GM21786 (cell line): Measurements from ENCODE around the gene OPRL1.
A peak's percentile ranks its signal among the peaks of the same experiment; 100 is the strongest.

Experiments used
- ATAC-seq: cut with Tn5 transposase; IDR thresholded peaks from one replicate; pipeline ENCODE4 v1.9.1; 2021; ENCODE audit not compliant: unreplicated experiment

OPRL1 gene

GRCh38 chr20:64080013-64080812 is at the start of gene OPRL1:
Gene OPRL1 (plus strand): TSS chr20:64080082. CDS start chr20:64092721, 12,639 bp downstream.
- ATAC-seq: no peak

- ATAC-seq: no peak
Measured at GRCh38 chr20:64030371-64031134, 49.3 kb upstream of the OPRL1 start.

GRCh38 chr20:64031822-64032314 is 48.0 kb upstream of the OPRL1 start:
- no peak for ATAC-seq

GRCh38 chr20:64032706-64033624 is 46.9 kb upstream of the OPRL1 start:
- no peak for ATAC-seq

- no peak for ATAC-seq
Measured at GRCh38 chr20:64033981-64034493, 45.8 kb upstream of the OPRL1 start.

- ATAC-seq: no peak
Measured at GRCh38 chr20:64035066-64035932, 44.6 kb upstream of the OPRL1 start.

- no peak for ATAC-seq
Measured at GRCh38 chr20:64035933-64036345, 43.9 kb upstream of the OPRL1 start, which contains the start of gene C20orf204. Gene C20orf204 (plus strand): TSS chr20:64036182. CDS start chr20:64036324, 142 bp downstream.

- ATAC-seq: no peak
Measured at GRCh38 chr20:64036346-64037198, 43.3 kb upstream of the OPRL1 start.

- ATAC-seq: no peak
Measured at GRCh38 chr20:64037199-64037497, 42.7 kb upstream of the OPRL1 start.

- ATAC-seq: no peak
Measured at GRCh38 chr20:64037498-64038213, 42.2 kb upstream of the OPRL1 start.

GRCh38 chr20:64038224-64038564 is 41.7 kb upstream of the OPRL1 start:
- peak; percentile 19 for ATAC-seq

- ATAC-seq: peak; percentile 50
Measured at GRCh38 chr20:64038565-64039292, 41.2 kb upstream of the OPRL1 start.

- no peak for ATAC-seq
Measured at GRCh38 chr20:64039293-64040160, 40.4 kb upstream of the OPRL1 start.

- ATAC-seq: no peak
Measured at GRCh38 chr20:64040231-64041039, 39.4 kb upstream of the OPRL1 start.

GRCh38 chr20:64041040-64041780 is 38.7 kb upstream of the OPRL1 start:
- no peak for ATAC-seq

- ATAC-seq: no peak
Measured at GRCh38 chr20:64041781-64042053, 38.2 kb upstream of the OPRL1 start.
